ENCODE measurements around the gene PGAP3. TPM values are rescaled to one million over a fixed set of nuclear protein-coding genes. Genes with fewer than 3 reads are reported as not detected.
A peak's percentile ranks its signal among the peaks of the same experiment; 100 is the strongest.

Gene PGAP3
- total RNA-seq, 1 donor from 2014 or later: 24.9 TPM

- DNase-seq (ENCODE audit: low spot score): no peak
- Mint-ChIP-seq H3K4me3 (ENCODE audit: unreplicated experiment) (peak within 1 kb of the TSS; percentile 42), H3K4me1 (ENCODE audit: low read depth) (peaks cover 28% of the 10 kb centered on the region), H3K36me3 (ENCODE audit: low read depth) (no peaks in the 10 kb centered on the region), H3K9me3 (ENCODE audit: low read depth) (no peaks in the 10 kb centered on the region), H3K27me3 (ENCODE audit: low read depth) (peaks cover 19% of the 10 kb centered on the region), H3K27ac (ENCODE audit: unreplicated experiment) (no peak within 1 kb of the TSS)
- TF ChIP-seq CTCF (IDR thresholded peaks at IDR 0.05): peak; percentile 82
These were observed 19.6 kb downstream of the PGAP3 start, which contains the start of gene PNMT for GRCh38 chr17:39667945-39668924. Gene PNMT (plus strand): TSS chr17:39668453. CDS start chr17:39668476, 23 bp downstream.

- no peaks in the 10 kb centered on the region for H3K9me3 Mint-ChIP-seq (ENCODE audit: low read depth)
- no peak overlapping the region for H3K27ac Mint-ChIP-seq (ENCODE audit: unreplicated experiment)
- no peak overlapping the region for H3K4me3 Mint-ChIP-seq (ENCODE audit: unreplicated experiment)
- DNase-seq (ENCODE audit: low spot score): no peak
- peaks cover 19% of the 10 kb centered on the region for H3K27me3 Mint-ChIP-seq (ENCODE audit: low read depth)
- no peak for TF ChIP-seq CTCF (IDR thresholded peaks at IDR 0.05)
- no peaks in the 10 kb centered on the region for H3K36me3 Mint-ChIP-seq (ENCODE audit: low read depth)
- peaks cover 31% of the 10 kb centered on the region for H3K4me1 Mint-ChIP-seq (ENCODE audit: low read depth)
These were observed 20.5 kb downstream of the PGAP3 start for GRCh38 chr17:39667262-39667944.

GRCh38 chr17:39666601-39667261 is 21.1 kb downstream of the PGAP3 start:
- H3K36me3 Mint-ChIP-seq (ENCODE audit: low read depth): no peaks in the 10 kb centered on the region
- no peaks in the 10 kb centered on the region for H3K9me3 Mint-ChIP-seq (ENCODE audit: low read depth)
- no peak overlapping the region for H3K27ac Mint-ChIP-seq (ENCODE audit: unreplicated experiment)
- DNase-seq (ENCODE audit: low spot score): no peak
- no peak for TF ChIP-seq CTCF (IDR thresholded peaks at IDR 0.05)
- no peak overlapping the region for H3K4me3 Mint-ChIP-seq (ENCODE audit: unreplicated experiment)
- peaks cover 33% of the 10 kb centered on the region for H3K4me1 Mint-ChIP-seq (ENCODE audit: low read depth)
- peaks cover 15% of the 10 kb centered on the region for H3K27me3 Mint-ChIP-seq (ENCODE audit: low read depth)

- Mint-ChIP-seq H3K4me1 (ENCODE audit: low read depth) (peaks cover 33% of the 10 kb centered on the region), H3K9me3 (ENCODE audit: low read depth) (no peaks in the 10 kb centered on the region), H3K27ac (ENCODE audit: unreplicated experiment) (no peak overlapping the region), H3K36me3 (ENCODE audit: low read depth) (peaks cover 2% of the 10 kb centered on the region), H3K27me3 (ENCODE audit: low read depth) (peaks cover 15% of the 10 kb centered on the region), H3K4me3 (ENCODE audit: unreplicated experiment) (no peak overlapping the region)
- DNase-seq (ENCODE audit: low spot score): no peak
- TF ChIP-seq CTCF (IDR thresholded peaks at IDR 0.05): no peak
These were observed 21.6 kb downstream of the PGAP3 start for GRCh38 chr17:39666231-39666600.

Data from chondrocyte (in vitro differentiated cells).